ENCODE measurements around the gene KIF5B. TPM values are rescaled to one million over a fixed set of nuclear protein-coding genes. Genes with fewer than 3 reads are reported as not detected.
A peak's percentile ranks its signal among the peaks of the same experiment; 100 is the strongest.

Gene KIF5B
- total and polyA plus RNA-seq, 9 of the 15 experiments (the other 6 are each of a cell fraction or from before 2014, with no cell fraction given), result 24.4 to 94.4 (median 68.9) TPM

DNA sequence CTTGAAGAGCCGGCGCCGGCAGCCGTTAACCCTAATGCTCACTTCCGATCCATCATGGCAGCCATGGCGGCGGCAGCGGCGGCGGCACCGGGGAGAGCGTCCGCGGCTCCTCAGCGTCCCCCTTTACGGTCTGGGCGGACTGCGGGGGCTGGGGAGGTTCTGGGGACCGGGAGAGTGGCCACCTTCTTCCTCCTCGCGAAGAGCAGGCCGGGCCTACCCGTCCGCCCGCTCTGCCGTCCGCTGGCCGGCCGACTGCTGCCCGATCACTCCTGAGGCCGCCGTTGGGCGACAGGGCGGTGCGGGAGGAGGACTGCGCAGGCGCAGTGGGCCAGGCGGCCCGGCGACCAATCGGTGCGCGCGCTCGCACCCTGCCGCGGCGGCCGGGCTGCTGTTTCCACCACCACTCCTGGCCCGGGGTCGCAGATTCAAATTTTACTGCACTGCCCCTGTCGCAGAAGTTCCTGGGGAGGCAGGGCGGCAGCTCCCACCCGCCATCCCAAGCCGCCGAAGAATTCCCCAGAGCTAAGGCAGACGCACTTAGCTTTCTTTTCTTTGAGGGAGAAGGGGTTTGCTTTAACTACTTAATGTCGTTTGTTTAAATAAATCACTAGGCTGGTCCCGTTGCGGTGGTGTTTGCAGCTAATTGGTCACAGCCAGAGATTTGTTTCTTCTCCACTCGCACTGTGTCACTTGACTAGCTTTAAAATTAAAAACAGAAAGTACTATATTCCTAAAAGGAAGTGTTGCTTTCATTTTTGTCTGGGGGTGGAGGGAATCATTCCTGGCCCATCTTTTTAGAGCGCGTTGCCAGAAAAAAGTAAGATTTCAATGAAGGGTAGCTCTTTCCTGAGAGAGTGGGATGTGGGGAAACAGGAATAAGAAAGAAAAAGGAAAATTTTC, at the start of gene KIF5B (continued):
- TF ChIP-seq, protein P1, sequence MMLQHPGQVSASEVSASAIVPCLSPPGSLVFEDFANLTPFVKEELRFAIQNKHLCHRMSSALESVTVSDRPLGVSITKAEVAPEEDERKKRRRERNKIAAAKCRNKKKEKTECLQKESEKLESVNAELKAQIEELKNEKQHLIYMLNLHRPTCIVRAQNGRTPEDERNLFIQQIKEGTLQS (IDR thresholded peaks at IDR 0.05), result no peak
- TF ChIP-seq, protein P1 (CRISPR knock-in tag; conservative IDR thresholded peaks at IDR 0.05), result no peak
- TF ChIP-seq EWSR1 (IDR thresholded peaks at IDR 0.05; ENCODE audit: borderline replicate concordance, low read depth, partially characterized antibody) (no peak), FUS (optimal IDR thresholded peaks at IDR 0.05; ENCODE audit: low read depth, low read length) (no peak), NCOA6 (IDR thresholded peaks at IDR 0.05) (no peak), CHD2 (IDR thresholded peaks at IDR 0.05; ENCODE audit: low read depth, low read length) (no peak), MTA1 (IDR thresholded peaks at IDR 0.05; ENCODE audit: borderline replicate concordance) (no peak), EP300 (IDR thresholded peaks at IDR 0.05; ENCODE audit: low read length) (no peak), CHCHD3 (CRISPR knock-in tag; IDR thresholded peaks at IDR 0.05) (peak; percentile 40; the same call in 1 of the 2 replicates), ZNF274 (IDR thresholded peaks at IDR 0.05; ENCODE audit: borderline replicate concordance, low read depth, low read length) (no peak), KDM5B (IDR thresholded peaks at IDR 0.05; ENCODE audit: insufficient replicate concordance, low read depth, low read length) (peak; percentile 88), ZNF282 (CRISPR knock-in tag; IDR thresholded peaks at IDR 0.05) (no peak), KLF1 (tag; IDR thresholded peaks at IDR 0.05) (no peak), MECOM (CRISPR knock-in tag; IDR thresholded peaks at IDR 0.05) (no peak), SIN3B (IDR thresholded peaks at IDR 0.05; ENCODE audit: low read depth) (peak; percentile 9; the same call in 1 of the 2 replicates), SP2 (IDR thresholded peaks at IDR 0.05; ENCODE audit: extremely low read depth, low read depth, low read length, poor library complexity, severe bottlenecking) (no peak), SRSF7 (optimal IDR thresholded peaks at IDR 0.05; ENCODE audit: low read depth, low read length) (no peak), ZNF23 (CRISPR knock-in tag; IDR thresholded peaks at IDR 0.05) (no peak), STAG1 (CRISPR knock-in tag; IDR thresholded peaks at IDR 0.05; ENCODE audit: borderline replicate concordance) (peak; percentile 29; the same call in 1 of the 2 replicates), XRCC3 (IDR thresholded peaks at IDR 0.05) (no peak), ZNF239 (CRISPR knock-in tag; IDR thresholded peaks at IDR 0.05) (no peak), KLF16 (IDR thresholded peaks at IDR 0.05) (no peak), PRPF4 (IDR thresholded peaks at IDR 0.05; ENCODE audit: insufficient read depth, low read depth, low read length, poor library complexity, severe bottlenecking) (no peak)
- TF ChIP-seq, protein P2, sequence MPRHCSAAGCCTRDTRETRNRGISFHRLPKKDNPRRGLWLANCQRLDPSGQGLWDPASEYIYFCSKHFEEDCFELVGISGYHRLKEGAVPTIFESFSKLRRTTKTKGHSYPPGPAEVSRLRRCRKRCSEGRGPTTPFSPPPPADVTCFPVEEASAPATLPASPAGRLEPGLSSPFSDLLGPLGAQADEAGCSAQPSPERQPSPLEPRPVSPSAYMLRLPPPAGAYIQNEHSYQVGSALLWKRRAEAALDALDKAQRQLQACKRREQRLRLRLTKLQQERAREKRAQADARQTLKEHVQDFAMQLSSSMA (CRISPR knock-in tag; IDR thresholded peaks at IDR 0.05), result no peak
- TF ChIP-seq, protein P3, sequence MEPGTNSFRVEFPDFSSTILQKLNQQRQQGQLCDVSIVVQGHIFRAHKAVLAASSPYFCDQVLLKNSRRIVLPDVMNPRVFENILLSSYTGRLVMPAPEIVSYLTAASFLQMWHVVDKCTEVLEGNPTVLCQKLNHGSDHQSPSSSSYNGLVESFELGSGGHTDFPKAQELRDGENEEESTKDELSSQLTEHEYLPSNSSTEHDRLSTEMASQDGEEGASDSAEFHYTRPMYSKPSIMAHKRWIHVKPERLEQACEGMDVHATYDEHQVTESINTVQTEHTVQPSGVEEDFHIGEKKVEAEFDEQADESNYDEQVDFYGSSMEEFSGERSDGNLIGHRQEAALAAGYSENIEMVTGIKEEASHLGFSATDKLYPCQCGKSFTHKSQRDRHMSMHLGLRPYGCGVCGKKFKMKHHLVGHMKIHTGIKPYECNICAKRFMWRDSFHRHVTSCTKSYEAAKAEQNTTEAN (CRISPR knock-in tag; IDR thresholded peaks at IDR 0.05), result no peak
- TF ChIP-seq, protein P4, sequence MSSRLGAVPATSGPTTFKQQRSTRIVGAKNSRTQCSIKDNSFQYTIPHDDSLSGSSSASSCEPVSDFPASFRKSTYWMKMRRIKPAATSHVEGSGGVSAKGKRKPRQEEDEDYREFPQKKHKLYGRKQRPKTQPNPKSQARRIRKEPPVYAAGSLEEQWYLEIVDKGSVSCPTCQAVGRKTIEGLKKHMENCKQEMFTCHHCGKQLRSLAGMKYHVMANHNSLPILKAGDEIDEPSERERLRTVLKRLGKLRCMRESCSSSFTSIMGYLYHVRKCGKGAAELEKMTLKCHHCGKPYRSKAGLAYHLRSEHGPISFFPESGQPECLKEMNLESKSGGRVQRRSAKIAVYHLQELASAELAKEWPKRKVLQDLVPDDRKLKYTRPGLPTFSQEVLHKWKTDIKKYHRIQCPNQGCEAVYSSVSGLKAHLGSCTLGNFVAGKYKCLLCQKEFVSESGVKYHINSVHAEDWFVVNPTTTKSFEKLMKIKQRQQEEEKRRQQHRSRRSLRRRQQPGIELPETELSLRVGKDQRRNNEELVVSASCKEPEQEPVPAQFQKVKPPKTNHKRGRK (tag; IDR thresholded peaks at IDR 0.05), result no peak

Measured in K562 (cell line).